Parathyroid adenoma (tissue), 2 donors: ENCODE results near the gene ANO4.

Experiments
- H2AFZ ChIP-seq: fragments of 300-600 bp; sonication (generic); one replicate; pipeline ENCODE4 v1.7.0; 2017; ENCODE audit warnings: antibody characterized with exemption, mild to moderate bottlenecking
- H3K27ac ChIP-seq: fragments of 300-600 bp; sonication (generic); one replicate; pipeline ENCODE4 v1.7.0; 2017
- H3K27me3 ChIP-seq: fragments of 300-600 bp; sonication (generic); one replicate; pipeline ENCODE4 v1.7.0; 2017; ENCODE audit warnings: low read length; ENCODE audit not compliant: control insufficient read depth, insufficient read depth
- H3K36me3 ChIP-seq: fragments of 300-600 bp; sonication (generic); one replicate; pipeline ENCODE4 v1.7.0; 2017; ENCODE audit warnings: low read length; ENCODE audit not compliant: control insufficient read depth, insufficient read depth
- H3K4me1 ChIP-seq: fragments of 300-600 bp; sonication (generic); one replicate; pipeline ENCODE4 v1.7.0; 2017; ENCODE audit warnings: control low read depth
- H3K4me2 ChIP-seq: fragments of 300-600 bp; sonication (generic); one replicate; pipeline ENCODE4 v1.7.0; 2017; ENCODE audit warnings: low read length
- H3K4me3 ChIP-seq: fragments of 300-600 bp; sonication (generic); one replicate; pipeline ENCODE4 v1.7.0; 2017; ENCODE audit warnings: low read depth, low read length
- H3K79me2 ChIP-seq: fragments of 300-600 bp; sonication (generic); one replicate; pipeline ENCODE4 v1.7.0; 2017; ENCODE audit warnings: control low read depth
- H3K9ac ChIP-seq: fragments of 300-600 bp; sonication (generic); one replicate; pipeline ENCODE4 v1.7.0; 2017; ENCODE audit warnings: mild to moderate bottlenecking
- H3K9me3 ChIP-seq: fragments of 300-600 bp; sonication (generic); one replicate; pipeline ENCODE4 v1.7.0; 2017; ENCODE audit warnings: low read length; ENCODE audit not compliant: control insufficient read depth
- TF ChIP-seq, protein P1 (sequence below): fragments of 300-600 bp; sonication (generic); IDR thresholded peaks from one replicate; pipeline ENCODE4 v1.7.0; 2017; ENCODE audit warnings: antibody characterized with exemption, mild to moderate bottlenecking
- donor health status: primary hyperparathyroidism.

ANO4 gene

DNA sequence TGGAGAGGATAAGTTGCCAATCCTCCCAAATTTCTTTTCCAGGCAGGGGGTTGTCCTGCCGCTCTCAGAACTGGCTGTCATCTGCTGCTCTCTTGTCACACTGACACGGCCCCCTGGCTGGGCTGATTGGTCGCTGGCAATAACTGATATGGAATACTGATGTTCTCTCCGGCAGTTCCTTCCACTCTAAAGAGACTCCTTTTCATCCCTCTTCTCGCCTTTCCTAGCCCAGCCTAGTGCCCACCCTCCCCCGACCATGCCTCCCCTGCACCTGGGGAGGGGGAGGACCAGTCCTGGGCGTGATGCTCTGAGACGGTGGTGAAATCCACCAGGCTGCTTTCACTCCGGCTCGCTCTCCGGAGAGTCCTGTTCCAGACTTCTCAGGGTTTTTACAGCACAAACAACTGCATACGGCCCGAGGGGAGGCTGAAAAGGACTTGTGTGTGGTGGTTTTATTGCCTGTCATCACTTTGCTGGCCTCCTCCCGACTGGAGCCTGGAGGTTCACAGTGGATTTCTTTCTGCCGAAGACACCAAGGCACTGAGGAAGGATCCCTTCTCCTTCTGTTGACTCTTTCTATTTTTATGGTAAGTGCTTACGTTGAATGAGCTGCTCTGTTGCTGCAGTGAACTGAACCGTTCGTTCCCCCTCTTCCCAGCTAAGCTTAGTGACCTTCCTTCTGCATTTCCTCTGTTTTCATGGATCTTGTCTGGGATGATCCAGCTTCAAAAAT lies at the start of gene ANO4:
TSS of gene ANO4 (plus strand) at position 336 of the 733 bp plus-strand sequence. CDS start 107,010 bp downstream, outside the sequence.
- Histone ChIP-seq H3K27ac (no peak within 1 kb of the TSS), H3K36me3 (no peaks in the 10 kb centered on the region), H3K9ac (no peak within 1 kb of the TSS), H3K9me3 (no peaks in the 10 kb centered on the region), H3K79me2 (no peaks in the 10 kb centered on the region), H3K4me1 (no peaks in the 10 kb centered on the region), H3K27me3 (no peaks in the 10 kb centered on the region), H3K4me3 (no peak within 1 kb of the TSS), H3K4me2 (peak within 1 kb of the TSS; percentile 48), H2AFZ (no peak within 1 kb of the TSS)
- TF ChIP-seq, protein P1, sequence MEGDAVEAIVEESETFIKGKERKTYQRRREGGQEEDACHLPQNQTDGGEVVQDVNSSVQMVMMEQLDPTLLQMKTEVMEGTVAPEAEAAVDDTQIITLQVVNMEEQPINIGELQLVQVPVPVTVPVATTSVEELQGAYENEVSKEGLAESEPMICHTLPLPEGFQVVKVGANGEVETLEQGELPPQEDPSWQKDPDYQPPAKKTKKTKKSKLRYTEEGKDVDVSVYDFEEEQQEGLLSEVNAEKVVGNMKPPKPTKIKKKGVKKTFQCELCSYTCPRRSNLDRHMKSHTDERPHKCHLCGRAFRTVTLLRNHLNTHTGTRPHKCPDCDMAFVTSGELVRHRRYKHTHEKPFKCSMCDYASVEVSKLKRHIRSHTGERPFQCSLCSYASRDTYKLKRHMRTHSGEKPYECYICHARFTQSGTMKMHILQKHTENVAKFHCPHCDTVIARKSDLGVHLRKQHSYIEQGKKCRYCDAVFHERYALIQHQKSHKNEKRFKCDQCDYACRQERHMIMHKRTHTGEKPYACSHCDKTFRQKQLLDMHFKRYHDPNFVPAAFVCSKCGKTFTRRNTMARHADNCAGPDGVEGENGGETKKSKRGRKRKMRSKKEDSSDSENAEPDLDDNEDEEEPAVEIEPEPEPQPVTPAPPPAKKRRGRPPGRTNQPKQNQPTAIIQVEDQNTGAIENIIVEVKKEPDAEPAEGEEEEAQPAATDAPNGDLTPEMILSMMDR = no peak

GRCh38 chr12:100745378-100746071 lies 49.1 kb upstream of the ANO4 start:
- H3K27me3 ChIP-seq = no peaks in the 10 kb centered on the region
- H3K4me2 ChIP-seq = no peak overlapping the region
- H3K9ac ChIP-seq = no peak overlapping the region
- no peaks in the 10 kb centered on the region for H3K4me1 ChIP-seq
- no peak overlapping the region for H3K27ac ChIP-seq
- H3K79me2 ChIP-seq = no peaks in the 10 kb centered on the region
- no peaks in the 10 kb centered on the region for H3K36me3 ChIP-seq
- H3K4me3 ChIP-seq = no peak overlapping the region
- TF ChIP-seq, protein P1 = no peak
- H2AFZ ChIP-seq = no peak overlapping the region
- no peaks in the 10 kb centered on the region for H3K9me3 ChIP-seq

DNA sequence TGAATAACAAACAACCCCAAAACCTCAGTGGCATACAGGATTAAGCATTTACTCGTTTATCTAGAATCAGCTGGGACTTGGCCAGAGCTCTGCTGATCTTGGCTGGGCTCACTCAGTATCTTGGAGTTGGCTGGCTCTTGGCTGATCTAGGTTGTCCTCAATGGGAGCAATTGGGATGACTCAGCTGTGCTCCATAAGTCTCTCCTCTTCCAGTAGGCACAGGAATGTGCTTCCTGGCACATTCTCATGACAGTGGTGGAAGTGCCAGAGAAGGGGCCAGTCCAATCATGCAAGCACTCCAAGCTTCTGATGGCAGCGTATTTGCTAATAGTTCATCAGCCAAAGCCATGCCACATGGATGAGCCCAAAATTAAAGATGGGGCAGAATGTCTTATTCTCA lies 41.7 kb upstream of the ANO4 start:
- H3K4me2 ChIP-seq = no peak overlapping the region
- no peak overlapping the region for H2AFZ ChIP-seq
- no peaks in the 10 kb centered on the region for H3K36me3 ChIP-seq
- no peaks in the 10 kb centered on the region for H3K27me3 ChIP-seq
- no peaks in the 10 kb centered on the region for H3K79me2 ChIP-seq
- no peak overlapping the region for H3K9ac ChIP-seq
- H3K4me3 ChIP-seq = no peak overlapping the region
- no peaks in the 10 kb centered on the region for H3K4me1 ChIP-seq
- TF ChIP-seq, protein P1 = no peak
- H3K27ac ChIP-seq = no peak overlapping the region
- H3K9me3 ChIP-seq = no peaks in the 10 kb centered on the region

- Histone ChIP-seq H3K36me3 (no peaks in the 10 kb centered on the region), H3K9me3 (no peaks in the 10 kb centered on the region), H3K27me3 (no peaks in the 10 kb centered on the region), H3K9ac (no peak overlapping the region), H3K79me2 (no peaks in the 10 kb centered on the region), H3K4me1 (no peaks in the 10 kb centered on the region), H3K27ac (no peak overlapping the region), H2AFZ (no peak overlapping the region), H3K4me3 (no peak overlapping the region), H3K4me2 (no peak overlapping the region)
- TF ChIP-seq, protein P1 = no peak
Measured at GRCh38 chr12:100753837-100754236, 40.7 kb upstream of the ANO4 start.
